Amniotic epithelial cell (primary cell): Measurements from ENCODE around the gene CCDC86.

Experiments used
- DNase-seq: peaks from one replicate; pipeline ENCODE4 v3.0.0-alpha.2; 2010; ENCODE audit warnings: low read depth

The CCDC86 gene

DNA sequence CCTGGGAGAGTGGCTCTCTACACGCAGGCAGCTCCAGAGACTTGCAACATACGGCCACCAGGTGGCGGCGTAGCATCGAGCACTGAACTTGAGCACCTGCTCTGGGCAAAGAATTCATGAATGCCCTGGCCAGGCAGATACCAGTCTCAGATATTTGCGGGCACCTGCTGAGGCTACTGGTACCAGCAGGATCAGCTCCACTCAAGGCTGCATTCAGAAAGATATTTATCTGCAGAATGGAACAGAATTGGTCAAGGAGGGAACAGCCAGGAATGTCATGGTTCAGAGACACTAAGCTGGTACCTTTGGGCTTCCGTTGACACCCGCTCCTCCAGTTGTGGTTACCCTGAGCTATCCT lies 10.8 kb upstream of the CCDC86 start:
- peak; percentile 71 for DNase-seq

DNA sequence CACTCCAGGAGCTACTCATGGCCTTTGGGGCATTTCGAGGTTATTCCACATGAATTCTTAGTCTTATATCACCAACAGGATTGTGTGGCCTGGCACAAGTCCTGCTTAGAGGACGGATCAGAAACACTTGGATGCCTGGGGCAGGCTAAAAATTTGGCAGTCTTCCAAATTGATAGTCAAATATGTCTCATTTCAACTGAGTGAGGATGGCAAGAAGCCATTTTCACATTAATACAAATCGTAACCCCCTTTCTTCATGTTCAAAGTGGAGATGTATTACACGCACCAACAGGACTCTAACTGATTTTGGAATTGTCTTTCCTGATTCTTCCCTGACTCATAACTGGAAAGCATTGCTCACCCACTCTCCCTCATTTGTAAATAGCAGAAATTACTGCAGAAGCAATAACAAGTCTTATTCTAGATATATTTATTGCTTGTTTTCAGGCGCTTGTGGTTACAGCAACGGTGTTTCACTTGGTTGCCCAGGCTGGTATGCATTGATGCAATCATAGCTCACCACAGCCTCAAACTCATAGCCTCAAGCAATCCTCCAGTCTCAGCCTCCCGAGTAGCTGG lies 10.3 kb upstream of the CCDC86 start:
- DNase-seq: peak; percentile 92

DNA sequence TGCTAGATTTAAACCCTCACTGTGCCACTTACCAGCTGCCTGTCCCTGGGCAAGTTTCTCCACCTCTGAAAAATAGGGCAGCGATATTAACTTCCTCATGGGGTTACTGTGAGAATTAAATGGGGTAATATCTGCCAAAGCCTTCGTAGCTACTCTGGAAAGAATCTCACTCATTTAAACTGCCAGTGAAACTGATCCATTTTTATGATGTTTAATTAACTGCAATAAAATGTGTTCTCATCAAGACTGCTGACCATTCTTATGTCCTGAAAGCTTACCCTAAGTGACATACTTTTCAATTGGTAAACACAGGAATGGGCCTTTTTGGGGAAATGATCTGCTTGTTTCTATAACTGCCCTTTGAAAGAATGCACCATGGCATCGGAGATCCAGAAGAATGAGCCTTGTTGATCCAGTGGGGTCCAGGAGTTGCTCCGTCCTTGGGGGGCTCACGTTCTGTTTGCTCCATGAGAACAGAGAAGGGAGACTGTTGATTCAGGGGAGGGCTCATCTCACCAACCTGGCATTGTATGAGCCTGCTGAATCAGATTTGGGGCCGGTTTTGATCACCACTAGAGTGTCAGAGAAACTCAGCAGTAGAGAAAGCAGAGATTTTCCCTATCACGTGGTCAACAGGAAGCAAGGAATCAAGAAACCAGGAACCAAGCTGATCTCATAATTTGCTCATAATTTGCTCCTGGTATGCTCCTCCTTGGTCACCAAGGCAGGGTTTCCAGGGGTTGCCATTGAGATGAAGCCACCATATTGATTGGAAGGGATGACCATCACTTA lies 7.0 kb upstream of the CCDC86 start:
- no peak for DNase-seq

DNA sequence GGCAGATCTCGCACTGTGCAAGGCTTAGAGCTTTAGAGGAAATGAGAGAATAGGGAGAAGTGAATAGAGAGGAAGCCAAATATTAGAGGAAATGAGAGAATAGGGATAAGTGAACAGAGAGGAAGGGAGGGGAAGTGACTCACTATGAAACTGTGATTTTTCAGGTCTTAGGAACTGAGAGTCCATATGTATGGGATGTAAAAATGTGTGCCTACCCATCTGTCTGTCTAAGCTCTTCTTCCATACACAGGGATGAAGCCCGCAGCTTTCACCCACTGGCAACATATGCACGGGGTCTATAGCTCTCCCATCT lies 6.4 kb upstream of the CCDC86 start:
- no peak for DNase-seq

DNA sequence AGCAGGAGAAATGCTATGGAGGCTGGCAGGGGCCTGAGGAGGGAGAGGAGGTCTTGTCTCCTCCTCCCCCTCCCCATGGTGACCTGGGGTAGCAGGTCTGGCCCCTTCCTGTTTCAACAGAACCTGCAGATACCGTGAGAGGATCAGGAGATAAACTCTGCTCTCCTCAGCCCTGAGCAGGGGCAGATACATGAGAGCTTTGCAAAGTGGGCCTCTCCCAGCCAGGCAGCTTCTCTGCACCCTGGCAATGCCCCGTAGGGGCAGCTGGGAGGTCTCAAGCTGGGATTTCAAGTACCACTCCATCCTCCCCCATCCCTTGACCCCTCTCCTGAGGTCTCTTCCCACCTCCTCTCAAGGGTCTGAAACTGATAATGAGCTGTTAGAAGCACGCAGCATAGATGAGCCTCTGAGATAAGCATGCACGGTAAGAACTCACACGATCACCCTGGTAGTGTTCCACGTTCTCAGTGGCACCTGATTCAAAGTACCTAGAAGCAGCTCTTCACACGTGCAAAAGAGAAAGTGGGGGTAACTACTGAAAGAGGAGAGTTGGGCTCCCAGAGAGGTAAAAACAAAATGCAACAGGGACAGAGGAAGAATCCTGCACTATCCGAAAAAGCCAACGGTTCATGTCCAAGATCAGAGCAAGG lies 4.9 kb upstream of the CCDC86 start:
- no peak for DNase-seq

DNA sequence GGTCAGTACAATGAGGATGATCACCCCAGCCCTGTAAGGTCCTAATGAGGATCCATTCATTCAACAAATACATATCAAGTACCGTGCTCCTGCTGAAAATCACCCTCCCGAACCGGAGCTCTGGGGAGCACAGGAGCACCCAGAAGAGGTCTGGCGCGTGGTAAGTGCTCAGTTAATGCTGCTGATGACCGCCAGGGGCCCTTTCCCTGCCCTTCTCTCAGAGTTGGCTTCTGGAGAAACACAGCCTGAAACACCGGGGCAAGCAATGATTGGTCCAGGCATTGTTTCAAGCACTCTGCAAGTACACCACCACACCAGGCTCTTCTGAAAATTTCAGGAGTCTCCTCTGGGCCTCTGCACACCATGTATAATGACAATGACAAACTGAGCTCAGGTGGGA lies 3.8 kb upstream of the CCDC86 start:
- peak; percentile 29 for DNase-seq

DNA sequence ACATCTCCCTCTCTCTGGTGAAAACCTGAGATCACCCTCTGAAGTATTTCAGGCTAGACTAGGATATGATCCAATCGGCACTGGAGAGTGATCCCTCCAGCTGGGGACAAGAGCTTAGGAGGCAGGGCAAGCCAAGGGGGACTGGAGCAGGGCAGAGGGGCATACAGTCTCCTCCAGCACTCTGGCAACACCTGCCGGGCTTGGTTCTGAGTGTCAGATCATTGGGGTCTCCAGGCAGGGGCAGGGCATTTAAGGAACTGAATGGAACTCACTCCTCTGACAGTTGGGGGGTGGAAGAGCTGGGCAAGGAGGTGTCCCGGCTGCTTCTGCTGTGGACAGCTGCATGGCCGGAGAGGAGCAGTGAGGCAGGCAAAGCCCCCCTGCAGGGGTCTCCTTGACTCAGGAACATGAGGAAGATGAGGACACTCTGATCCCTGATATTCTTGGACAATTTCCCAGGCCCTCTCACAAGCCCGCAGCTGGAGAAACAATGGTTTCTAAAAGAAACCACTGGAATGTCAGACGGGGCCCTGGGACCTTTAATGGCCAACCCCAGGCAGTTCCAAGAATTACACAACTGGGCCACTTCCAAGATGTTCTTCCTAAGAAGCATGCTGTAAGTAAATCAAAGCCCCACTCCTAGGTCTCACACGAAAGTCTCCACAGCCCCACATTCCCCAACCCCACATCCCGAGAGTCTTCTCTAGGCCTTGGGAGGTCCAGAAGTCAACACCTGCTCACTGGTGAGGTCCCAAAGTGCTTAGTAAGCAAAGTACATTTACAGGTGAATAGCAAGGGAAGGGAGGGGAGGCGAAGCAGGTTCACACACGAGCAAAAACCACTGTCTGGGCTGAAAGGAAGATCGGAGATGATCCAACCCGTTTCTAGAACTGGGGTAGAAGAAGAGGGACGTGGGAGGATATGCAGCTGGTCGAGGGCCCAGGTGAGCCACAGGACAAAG lies 1.2 kb upstream of the CCDC86 start:
- peak; percentile 89 for DNase-seq

DNA sequence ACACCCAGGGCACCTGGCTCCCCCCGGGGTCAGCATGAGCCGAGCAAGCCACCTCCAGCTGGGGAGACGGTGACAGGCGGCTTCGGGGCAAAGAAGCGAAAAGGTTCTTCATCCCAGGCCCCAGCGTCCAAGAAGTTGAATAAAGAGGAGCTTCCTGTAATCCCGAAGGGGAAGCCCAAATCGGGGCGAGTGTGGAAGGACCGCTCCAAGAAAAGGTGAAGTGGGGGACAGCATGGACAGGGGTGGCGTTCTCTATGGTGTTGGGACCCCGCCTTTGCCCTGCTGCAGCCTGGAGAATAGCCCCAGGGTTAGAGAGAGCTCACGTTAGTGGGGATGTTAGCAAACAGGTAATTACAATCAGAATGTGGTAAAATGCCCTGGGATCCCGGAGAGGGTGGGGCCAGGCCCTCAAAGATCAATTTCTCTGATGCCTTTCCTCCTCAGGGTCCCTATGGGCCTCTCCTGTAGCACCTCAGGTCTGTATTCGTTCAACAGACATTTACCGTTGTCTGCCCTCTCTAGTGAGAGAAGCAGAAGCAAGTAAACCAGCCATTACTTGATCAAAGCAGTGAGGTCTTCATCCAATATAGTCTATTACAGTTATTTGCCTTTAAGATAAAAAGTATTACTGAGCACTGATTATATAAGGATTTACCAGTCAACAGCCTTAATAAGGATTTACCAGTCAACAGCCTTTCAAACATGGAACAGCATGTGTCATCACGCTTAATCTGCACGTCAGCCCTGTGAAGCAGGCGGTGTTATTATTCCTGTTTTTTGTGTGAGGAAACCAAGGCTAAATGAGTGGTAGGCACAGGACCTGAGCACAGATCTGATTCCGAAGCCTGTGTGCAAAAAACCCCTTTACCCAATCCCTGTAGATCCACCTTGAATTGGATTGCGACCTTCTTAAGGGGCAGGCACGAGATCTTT lies 1.0 kb downstream of the CCDC86 start:
- DNase-seq: peak; percentile 55

DNA sequence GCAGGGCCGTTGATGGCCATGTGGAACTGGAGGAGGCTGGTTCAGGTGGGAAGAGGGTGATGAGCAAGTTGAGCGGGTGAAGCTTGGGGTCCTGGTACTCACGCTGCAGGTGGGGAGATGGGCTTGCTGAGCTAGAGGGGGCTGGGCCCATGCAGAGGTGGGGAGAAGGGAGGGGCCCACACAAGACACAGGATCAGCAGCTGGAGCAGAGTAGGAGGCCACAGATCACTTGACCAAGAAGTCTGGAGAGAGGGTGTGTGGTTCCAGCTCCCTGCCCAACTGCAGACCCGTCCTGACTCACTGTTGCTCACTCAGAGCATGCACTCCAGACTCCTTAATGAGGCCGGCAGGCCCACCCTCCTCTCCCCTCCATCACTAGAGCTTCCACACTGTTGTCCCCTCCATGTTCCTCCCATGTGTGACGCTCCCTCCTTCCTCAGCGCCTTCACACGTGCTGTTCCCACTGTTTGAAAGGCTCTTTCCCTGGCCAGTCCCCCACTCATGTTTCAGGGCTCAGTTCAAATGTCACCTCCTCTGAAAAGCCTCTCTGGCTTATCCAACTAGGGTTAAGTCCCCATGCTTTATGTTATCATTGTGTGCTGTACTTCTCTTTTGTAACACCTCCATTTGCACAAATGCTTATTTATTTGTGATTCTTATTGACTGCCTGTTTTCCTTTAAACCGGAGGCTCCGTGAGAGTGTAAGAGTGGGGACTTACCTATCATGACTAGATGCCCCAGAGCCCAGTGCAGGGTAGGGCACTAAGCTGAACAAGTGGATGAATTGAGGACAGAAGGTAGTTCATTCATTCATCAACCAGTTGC lies 2.3 kb downstream of the CCDC86 start:
- peak; percentile 72 for DNase-seq

DNA sequence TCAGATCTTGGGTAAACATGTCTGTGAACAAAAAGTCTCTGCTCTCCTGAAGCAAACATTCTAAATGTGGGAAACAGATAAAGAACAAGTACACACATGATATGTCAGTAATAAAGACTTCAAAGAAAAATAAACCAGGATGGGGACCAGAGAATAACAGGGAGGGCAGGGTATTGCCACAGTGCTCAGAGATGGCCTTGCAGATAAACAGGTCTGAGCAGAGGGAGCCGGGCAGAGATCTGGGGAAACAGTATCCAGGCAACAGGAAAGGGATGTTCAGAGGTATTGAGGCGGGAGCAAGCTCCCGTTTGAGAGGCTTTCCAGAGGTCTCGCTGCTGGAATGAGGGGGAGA lies 2.9 kb downstream of the CCDC86 start:
- DNase-seq: peak; percentile 79

DNA sequence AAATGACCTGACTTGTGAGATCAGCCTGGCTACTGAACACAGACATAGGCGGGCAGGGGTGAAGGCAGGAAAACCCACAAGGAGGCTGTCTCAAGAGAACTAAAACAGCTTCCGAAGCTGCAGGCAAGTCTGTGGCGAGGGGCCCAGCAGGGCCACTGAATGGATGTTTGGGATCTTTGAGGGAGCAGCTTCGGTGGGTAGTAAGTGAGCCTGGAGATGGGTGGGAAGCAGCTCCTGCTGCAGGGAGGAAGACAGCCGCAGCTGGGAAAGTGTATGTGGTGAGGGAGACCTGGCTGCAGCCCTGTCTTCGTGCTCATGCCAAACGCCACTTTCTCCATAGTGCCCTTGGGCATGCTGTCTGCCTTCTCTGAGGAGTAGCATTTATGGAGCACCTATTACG lies 3.4 kb downstream of the CCDC86 start:
- DNase-seq: no peak

DNA sequence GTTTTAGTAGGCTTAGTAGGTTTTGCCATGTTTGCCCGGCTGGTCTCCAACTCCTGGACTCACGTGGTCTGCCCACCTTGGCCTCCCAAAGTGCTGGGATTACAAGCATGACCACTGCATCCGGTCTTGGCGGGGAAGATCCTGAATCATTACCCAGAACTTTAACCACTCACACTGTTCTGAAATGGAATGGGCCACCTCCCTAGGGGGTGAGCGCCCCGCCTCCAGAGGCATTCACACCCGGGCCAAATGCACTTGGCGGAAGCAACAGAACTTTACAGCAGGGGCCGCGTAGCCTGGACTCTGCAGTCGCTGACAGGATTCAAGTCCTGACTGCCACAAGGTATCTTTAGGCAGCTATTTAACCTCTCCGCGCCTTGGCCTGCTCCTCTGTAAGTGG lies 5.4 kb downstream of the CCDC86 start:
- no peak for DNase-seq

DNA sequence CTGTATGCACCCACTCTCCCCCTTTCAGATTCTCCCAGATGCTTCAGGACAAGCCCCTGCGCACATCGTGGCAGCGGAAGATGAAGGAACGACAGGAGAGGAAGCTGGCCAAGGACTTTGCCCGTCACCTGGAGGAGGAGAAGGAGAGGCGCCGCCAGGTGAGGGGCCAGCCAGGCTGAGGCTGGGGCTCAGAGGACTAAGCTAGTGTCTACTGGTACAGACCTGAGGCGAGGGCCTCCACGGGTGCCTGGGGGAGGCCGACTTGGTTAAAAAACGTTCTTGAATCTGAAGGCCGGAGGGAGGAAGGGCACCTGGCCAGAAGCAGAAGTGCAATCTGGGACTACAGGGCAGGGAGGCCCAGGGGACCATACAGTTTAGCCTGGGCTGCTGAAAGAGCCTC lies 6.0 kb downstream of the CCDC86 start:
- DNase-seq: no peak

DNA sequence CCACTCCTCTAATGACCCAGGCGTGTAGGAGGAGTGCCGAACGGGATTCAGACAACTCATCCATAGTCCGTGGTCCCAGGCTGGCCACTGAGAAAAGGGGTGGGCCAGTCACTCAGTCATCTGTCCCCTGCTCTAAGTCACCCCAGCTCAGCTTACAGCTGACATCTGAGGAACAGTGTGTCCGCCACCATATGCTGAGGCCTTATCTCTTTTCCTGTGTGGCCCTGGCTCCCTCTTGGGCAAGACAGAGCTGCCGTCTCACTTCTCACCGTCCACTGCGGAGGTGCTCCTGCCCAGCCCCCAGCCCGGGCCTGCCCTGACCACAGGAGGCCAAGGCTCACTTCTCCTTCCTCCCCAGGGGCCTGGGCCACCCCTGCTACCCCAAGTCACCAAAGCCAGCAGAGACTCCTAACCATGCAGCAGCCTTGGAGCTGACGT lies 6.8 kb downstream of the CCDC86 start:
- DNase-seq: no peak

DNA sequence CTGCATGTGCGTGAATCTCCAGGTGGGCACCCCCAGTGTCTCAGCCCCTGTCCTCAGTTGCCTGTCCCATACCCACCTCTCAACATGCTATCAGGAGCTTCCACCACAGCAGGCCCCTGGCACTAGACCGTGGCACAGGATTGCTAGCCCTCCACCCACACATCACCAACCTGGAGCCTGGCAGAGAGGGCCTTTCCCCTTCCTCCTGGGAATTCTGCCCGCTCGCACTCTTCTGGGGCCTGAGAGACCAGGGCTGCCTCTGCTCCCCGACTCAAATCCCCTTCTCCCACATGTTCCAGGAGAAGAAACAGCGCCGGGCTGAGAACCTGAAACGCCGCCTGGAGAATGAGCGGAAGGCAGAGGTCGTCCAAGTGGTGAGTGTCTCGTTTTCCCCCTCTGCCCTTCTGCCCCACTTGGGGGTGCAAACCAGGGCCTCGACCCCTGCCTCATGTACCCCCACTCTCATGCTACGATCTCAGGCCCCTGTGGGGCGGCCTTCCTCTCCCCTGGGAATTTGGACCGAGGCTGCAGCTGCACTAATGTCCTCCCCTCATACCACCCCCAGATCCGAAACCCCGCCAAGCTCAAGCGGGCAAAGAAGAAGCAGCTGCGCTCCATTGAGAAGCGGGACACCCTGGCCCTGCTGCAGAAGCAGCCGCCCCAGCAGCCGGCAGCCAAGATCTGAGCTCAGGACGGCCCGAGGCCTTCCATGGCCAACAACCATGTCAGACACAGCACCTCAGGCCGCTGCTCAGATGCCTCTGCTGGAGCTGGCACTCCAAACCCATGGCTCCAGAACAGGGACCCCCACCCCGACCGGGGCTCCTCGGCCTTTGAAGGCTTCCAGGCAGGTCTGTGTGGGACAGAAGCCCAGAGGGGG lies 8.0 kb downstream of the CCDC86 start:
- no peak for DNase-seq

DNA sequence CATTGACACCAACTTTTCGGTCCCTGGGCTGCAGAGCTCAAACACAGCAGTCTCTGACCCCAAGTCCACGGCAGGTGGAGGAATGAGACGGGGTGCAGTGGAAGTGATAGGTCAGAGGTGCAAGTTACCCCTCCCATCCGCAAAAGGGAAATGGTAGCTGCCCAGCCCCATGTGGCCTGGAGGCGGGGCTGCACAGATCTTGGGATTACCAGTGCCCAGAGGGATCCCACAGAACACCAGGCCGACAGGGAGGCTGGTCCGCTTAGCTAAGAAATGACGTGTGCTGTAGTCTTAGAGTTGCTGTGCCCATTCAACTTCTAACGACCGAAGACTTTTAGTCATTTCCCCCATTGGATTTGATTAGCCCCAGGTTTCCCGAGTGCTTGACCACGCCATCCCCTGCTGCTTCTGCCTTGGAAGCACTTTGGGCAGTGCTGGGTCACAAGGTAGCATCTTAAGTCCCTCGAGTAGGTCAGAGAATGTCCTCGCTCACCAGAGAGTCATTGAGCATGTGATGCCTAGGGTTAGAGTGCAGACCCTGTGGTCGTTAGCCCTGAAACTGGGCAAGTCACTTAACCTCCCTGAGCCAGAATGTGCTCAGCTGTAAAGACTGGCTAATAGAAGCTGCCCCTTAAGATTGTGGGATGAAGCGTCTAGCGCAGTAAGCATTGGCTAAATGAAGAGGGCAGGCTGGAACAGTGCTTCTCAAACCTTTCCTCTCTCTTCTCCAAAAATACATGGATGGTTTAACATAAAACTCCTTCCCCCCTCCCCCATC lies 9.6 kb downstream of the CCDC86 start:
- DNase-seq: no peak

DNA sequence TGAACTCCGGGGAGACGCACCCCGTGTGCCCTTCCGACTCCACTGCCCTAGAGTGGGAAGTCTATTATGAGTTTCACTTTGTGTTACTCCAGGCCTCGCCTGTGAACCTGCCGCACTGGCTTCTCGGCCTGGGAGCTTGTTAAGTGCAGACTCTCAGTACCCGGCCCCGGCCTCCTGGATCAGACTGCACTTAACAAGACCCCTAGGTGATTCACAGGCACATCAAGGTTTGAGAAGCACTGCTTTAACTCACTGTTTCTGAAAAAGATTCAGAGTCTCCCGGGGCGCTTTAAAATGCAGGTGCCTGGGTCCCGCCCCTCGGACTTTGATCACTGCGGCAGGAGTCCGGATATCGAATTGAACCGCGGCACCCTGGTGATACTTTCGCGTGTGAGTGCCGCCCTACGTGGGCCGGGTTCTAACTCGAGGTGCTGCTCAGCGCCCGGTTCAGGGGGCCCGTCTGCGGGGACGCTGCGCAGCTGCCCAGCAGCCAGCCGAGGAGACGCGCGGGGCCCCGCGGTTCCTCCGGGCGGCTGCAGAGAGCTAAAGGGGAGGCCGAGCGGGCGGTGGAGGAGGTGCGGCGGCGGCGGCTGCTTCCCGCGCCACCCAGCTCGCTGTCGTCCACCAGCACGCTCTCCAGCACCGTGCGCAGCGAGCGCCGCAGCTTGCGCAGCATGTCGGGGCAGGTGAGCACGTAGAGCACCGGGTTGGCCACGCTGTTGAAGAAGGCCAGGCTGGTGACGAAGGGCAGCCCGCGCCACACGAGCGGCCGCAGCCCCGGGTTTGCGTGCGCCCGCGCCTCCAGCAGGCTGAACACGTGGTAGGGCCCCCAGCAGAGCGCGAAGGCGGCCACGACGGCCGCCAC lies 10.4 kb downstream of the CCDC86 start:
- DNase-seq: no peak
